Endothelial cell of umbilical vein (primary cell): ENCODE measurements around the gene PRKAG2. TPM values are rescaled to one million over a fixed set of nuclear protein-coding genes. Genes with fewer than 3 reads are reported as not detected.

Experiments
- BruUV-seq: library from RNA; stranded (reverse); fragments of 400-500 nt; replicated peaks from 2 replicates; lab custom pipeline; 2021; lab: Mats Ljungman, UMichigan
- CTCF ChIA-PET: fragments of 300-600, 350-600 bp; sonication (Branson Sonifier 250); formaldehyde crosslinking; loops from one replicate; lab custom pipeline; 2021; ENCODE audit warnings: antibody characterized with exemption, inconsistent platforms; lab: Charles Lee
- POLR2A ChIA-PET: fragments of 300-600, 350-600 bp; sonication (Branson Sonifier 250); formaldehyde crosslinking; loops from one replicate; lab custom pipeline; 2021; ENCODE audit warnings: antibody characterized with exemption, inconsistent platforms; lab: Charles Lee
- DNase-seq: peaks from one replicate; pipeline ENCODE4 v3.0.0-alpha.2; 2011; ENCODE audit warnings: low read depth, low spot score
- FAIRE-seq: peaks from 2 replicates; lab custom pipeline; 2011; peaks lifted over from hg19 to GRCh38; lab: Jason Lieb, UNC
- H2AFZ ChIP-seq: 2 replicates; pipeline ENCODE4 v1.6.0; 2012; ENCODE audit warnings: low read depth, low read length, control low read depth, inconsistent platforms
- H3K27ac ChIP-seq: 2 replicates; pipeline ENCODE4 v1.5.1; 2011; ENCODE audit warnings: low read depth, mild to moderate bottlenecking, control low read depth, low read length, moderate library complexity; ENCODE audit not compliant: insufficient read depth
- H3K27me3 ChIP-seq, 2 experiments: 2 replicates each; pipeline versions ENCODE4 v1.6.0 to v1.6.1; 2011; ENCODE audit warnings: low read length in 2 of 2, mixed read lengths in 1 of 2; ENCODE audit not compliant: control insufficient read depth in 2 of 2, insufficient read depth in 2 of 2
- H3K36me3 ChIP-seq, 2 experiments: 2 replicates in 1 of 2; 3 replicates in 1 of 2; pipeline ENCODE4 v1.5.1; 2011; ENCODE audit warnings: low read length in 2 of 2, mild to moderate bottlenecking in 1 of 2, moderate library complexity in 1 of 2; ENCODE audit not compliant: control insufficient read depth in 2 of 2, insufficient read depth in 2 of 2; ENCODE audit errors: extremely low read depth in 1 of 2
- H3K4me1 ChIP-seq: 3 replicates; pipeline ENCODE4 v1.5.1; 2011; ENCODE audit warnings: mild to moderate bottlenecking, low read length; ENCODE audit not compliant: control insufficient read depth, insufficient read depth; ENCODE audit errors: extremely low read depth
- H3K4me2 ChIP-seq: 2 replicates; pipeline ENCODE4 v1.6.1; 2011; ENCODE audit warnings: low read length, control low read depth, mixed read lengths; ENCODE audit not compliant: insufficient read depth
- H3K4me3 ChIP-seq, 3 experiments: fragments of 200-600 bp in 1 of 3; sonication (generic), shearing (Covaris generic) in 1 of 3; replicated peaks in 1 of 3; 2 replicates each; pipeline ENCODE4 v1.5.1; 2011 to 2016; ENCODE audit warnings: control low read depth in 3 of 3, low read length in 3 of 3, mild to moderate bottlenecking in 2 of 3, inconsistent platforms in 1 of 3, low read depth in 1 of 3, moderate library complexity in 1 of 3; ENCODE audit not compliant: insufficient read depth in 1 of 3
- H3K79me2 ChIP-seq: 2 replicates; pipeline ENCODE4 v1.6.0; 2012; ENCODE audit warnings: low read length, inconsistent platforms; ENCODE audit not compliant: control insufficient read depth, insufficient read depth
- H3K9ac ChIP-seq: replicated peaks from 2 replicates; pipeline ENCODE3; 2011; ENCODE audit warnings: low read length, control low read depth; ENCODE audit not compliant: insufficient read depth; ENCODE audit errors: extremely low read depth
- H3K9me1 ChIP-seq: replicated peaks from 3 replicates; pipeline ENCODE4 v1.6.0; 2011; ENCODE audit warnings: mild to moderate bottlenecking, low read length; ENCODE audit not compliant: control insufficient read depth, insufficient read depth; ENCODE audit errors: extremely low read depth
- H3K9me3 ChIP-seq: replicated peaks from 2 replicates; pipeline ENCODE4 v1.5.1; 2012; ENCODE audit warnings: low read length, inconsistent platforms; ENCODE audit not compliant: control insufficient read depth, insufficient read depth
- H4K20me1 ChIP-seq: replicated peaks from 2 replicates; pipeline ENCODE3; 2011; ENCODE audit warnings: mild to moderate bottlenecking, low read length; ENCODE audit not compliant: control insufficient read depth, insufficient read depth; ENCODE audit errors: extremely low read depth
- EZH2 ChIP-seq: IDR thresholded peaks from 2 replicates; pipeline ENCODE4 v1.6.1; 2012; ENCODE audit warnings: borderline replicate concordance, low read depth, mild to moderate bottlenecking, moderate library complexity, low read length, inconsistent platforms; ENCODE audit not compliant: severe bottlenecking
- FOS ChIP-seq: IDR thresholded peaks from 2 replicates; pipeline ENCODE4 v1.6.1; 2011; ENCODE audit warnings: mild to moderate bottlenecking, low read length, moderate library complexity, borderline replicate concordance; ENCODE audit not compliant: insufficient read depth
- GATA2 ChIP-seq: IDR thresholded peaks from 2 replicates; pipeline ENCODE4 v1.7.0; 2011; ENCODE audit warnings: low read depth, mild to moderate bottlenecking, moderate library complexity, mixed read lengths, low read length; ENCODE audit not compliant: insufficient read length, insufficient read depth
- JUN ChIP-seq: IDR thresholded peaks from 2 replicates; pipeline ENCODE4 v1.6.1; 2011; ENCODE audit warnings: borderline replicate concordance, low read depth; ENCODE audit not compliant: insufficient read length, insufficient read depth
- MYC ChIP-seq: IDR thresholded peaks from one replicate; pipeline ENCODE4 v1.6.1; 2011; ENCODE audit warnings: mild to moderate bottlenecking, low read depth, low read length
- POLR2A ChIP-seq: IDR thresholded peaks from 2 replicates; pipeline ENCODE4 v1.6.1; 2012; ENCODE audit warnings: low read depth, mild to moderate bottlenecking, control low read depth, low read length
- POLR2AphosphoS5 ChIP-seq: IDR thresholded peaks from 2 replicates; pipeline ENCODE4 v1.6.1; 2012; ENCODE audit warnings: low read depth, mild to moderate bottlenecking, control low read depth, low read length, moderate library complexity; ENCODE audit not compliant: insufficient read depth
- dilution Hi-C: fragments of 300-500 bp; cut with MboI; formaldehyde crosslinking; loops from one replicate; pipeline ENCODE4 v1.15.0; 2019; ENCODE audit warnings: low sequenced_read_pairs; ENCODE audit not compliant: extremely low pct_ligation_motif_present
- intact Hi-C: fragments of 100-400 bp; cut with micrococcal nuclease; formaldehyde crosslinking; loops from one replicate; pipeline ENCODE4 v1.10.0; 2022
- polyA plus RNA-seq, 4 experiments: library from polyadenylated mRNA; depleted of rRNA in 3 of 4; stranded (reverse) in 3 of 4; unstranded in 1 of 4; fragments of >200 nt; gene quantifications; 2 replicates each; pipeline versions ENCODE4 v1.2.1 to v1.2.3, GENCODE V29; 2011 to 2012; ENCODE audit warnings: missing spikeins in 1 of 4
- total RNA-seq: library from RNA; stranded (reverse); gene quantifications from 2 replicates; pipeline ENCODE4 v1.2.3, GENCODE V29; 2021
- TF ChIP-seq, protein P1 (sequence below): IDR thresholded peaks from 2 replicates; pipeline ENCODE4 v1.6.1; 2011; ENCODE audit not compliant: insufficient read depth, insufficient read length
- TF ChIP-seq, protein P2 (sequence below), 2 donors: IDR thresholded peaks; 1 replicate in 1 of 2; 2 replicates in 1 of 2; pipeline ENCODE4 v1.5.1; 2011; ENCODE audit warnings: low read length in 2 of 2, mild to moderate bottlenecking in 2 of 2, moderate library complexity in 2 of 2, control low read depth in 1 of 2, inconsistent platforms in 1 of 2, low read depth in 1 of 2; ENCODE audit not compliant: insufficient read depth in 1 of 2; ENCODE audit errors: extremely low read depth in 1 of 2

PRKAG2 gene
- total and polyA plus RNA-seq, 2 donors (not counting 3 experiments of a cell fraction or from before 2014, with no cell fraction given) = 19.3 to 51.5 TPM

DNA sequence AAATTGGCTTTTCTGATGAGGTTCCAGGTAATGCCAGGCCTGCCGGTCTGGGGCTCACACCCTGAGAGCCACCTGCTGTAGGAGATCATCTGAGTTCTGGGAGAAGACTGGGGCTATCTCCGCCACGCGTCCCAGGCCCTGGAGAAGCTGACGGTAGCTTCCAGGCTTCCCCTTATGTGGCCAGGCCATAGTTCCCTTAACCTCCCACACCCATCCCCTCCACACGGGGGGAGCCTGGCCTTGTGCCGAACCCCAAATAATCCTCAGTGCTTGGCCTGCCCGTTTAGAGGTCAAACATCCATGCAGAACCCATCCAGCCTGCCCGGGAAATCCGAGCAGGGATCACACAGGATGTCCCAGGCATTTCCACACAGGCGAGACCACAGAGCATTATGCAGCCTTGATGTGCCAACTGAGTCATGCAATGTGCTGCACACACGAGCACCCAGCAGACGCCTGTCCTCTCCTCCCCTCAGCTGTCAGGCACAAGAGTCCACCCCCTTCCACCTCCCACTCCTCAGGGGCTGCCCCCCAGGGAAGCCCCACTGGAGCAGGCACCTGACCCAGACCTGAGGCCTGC is 176.2 kb downstream of the PRKAG2 start:
- no peak overlapping the region for H3K4me2 ChIP-seq
- H3K4me1 ChIP-seq = no peaks in the 10 kb centered on the region
- H3K27ac ChIP-seq = no peak overlapping the region
- no peak for DNase-seq
- H2AFZ ChIP-seq = no peak overlapping the region
- H4K20me1 ChIP-seq = no peaks in the 10 kb centered on the region
- POLR2A ChIA-PET = no interaction called here
- no peak for TF ChIP-seq EZH2
- TF ChIP-seq FOS = no peak
- TF ChIP-seq GATA2 = no peak
- no peak for TF ChIP-seq POLR2A
- no peak for TF ChIP-seq JUN
- TF ChIP-seq, protein P1, sequence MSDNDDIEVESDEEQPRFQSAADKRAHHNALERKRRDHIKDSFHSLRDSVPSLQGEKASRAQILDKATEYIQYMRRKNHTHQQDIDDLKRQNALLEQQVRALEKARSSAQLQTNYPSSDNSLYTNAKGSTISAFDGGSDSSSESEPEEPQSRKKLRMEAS = no peak
- TF ChIP-seq POLR2AphosphoS5 = no peak
- no peak for TF ChIP-seq MYC
- TF ChIP-seq, protein P2, sequence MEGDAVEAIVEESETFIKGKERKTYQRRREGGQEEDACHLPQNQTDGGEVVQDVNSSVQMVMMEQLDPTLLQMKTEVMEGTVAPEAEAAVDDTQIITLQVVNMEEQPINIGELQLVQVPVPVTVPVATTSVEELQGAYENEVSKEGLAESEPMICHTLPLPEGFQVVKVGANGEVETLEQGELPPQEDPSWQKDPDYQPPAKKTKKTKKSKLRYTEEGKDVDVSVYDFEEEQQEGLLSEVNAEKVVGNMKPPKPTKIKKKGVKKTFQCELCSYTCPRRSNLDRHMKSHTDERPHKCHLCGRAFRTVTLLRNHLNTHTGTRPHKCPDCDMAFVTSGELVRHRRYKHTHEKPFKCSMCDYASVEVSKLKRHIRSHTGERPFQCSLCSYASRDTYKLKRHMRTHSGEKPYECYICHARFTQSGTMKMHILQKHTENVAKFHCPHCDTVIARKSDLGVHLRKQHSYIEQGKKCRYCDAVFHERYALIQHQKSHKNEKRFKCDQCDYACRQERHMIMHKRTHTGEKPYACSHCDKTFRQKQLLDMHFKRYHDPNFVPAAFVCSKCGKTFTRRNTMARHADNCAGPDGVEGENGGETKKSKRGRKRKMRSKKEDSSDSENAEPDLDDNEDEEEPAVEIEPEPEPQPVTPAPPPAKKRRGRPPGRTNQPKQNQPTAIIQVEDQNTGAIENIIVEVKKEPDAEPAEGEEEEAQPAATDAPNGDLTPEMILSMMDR (IDR thresholded peaks at IDR 0.05; ENCODE audit: extremely low read depth in 1 of 2, insufficient read depth in 1 of 2, low read depth in 1 of 2, low read length in 2 of 2) = no peak
- intact Hi-C loops (no loop called here), dilution Hi-C loops (no loop called here)
- no peak for FAIRE-seq
- H3K27me3 ChIP-seq = no peaks in the 10 kb centered on the region
- H3K36me3 ChIP-seq = no peaks in the 10 kb centered on the region
- no peak overlapping the region for H3K4me3 ChIP-seq
- CTCF ChIA-PET = no interaction called here
- H3K9me1 ChIP-seq = no peaks in the 10 kb centered on the region
- no peak overlapping the region for H3K9ac ChIP-seq
- H3K79me2 ChIP-seq = no peaks in the 10 kb centered on the region
- no peaks in the 10 kb centered on the region for H3K9me3 ChIP-seq
- BruUV-seq = no TSS peak
